Measurements from ENCODE around the gene NR1D2. TPM values are rescaled to one million over a fixed set of nuclear protein-coding genes. Genes with fewer than 3 reads are reported as not detected.
A peak's percentile ranks its signal among the peaks of the same experiment; 100 is the strongest.

The NR1D2 gene
- total and polyA plus RNA-seq, 2 experiments from 2014 or later = 6.6 to 20.7 TPM

DNA sequence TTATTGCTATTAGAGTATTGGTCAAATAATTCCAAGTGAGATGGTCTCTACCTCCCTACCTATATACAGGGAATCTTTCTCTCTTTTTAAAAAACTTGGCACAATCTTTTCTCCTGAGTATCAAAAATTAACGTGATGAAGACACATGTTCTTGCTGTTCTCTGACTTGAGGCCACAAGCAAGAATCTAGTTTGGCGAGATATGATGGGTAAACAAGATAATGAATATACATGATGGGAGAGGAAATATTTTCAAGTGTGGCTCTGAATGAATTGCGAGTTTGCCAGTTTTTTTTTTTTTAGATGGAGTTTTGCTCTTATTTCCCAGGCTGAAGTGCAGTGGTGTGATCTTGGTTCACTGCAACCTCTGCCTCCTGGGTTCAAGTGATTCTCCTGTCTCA is 11.6 kb downstream of the NR1D2 start:
- Histone ChIP-seq H4K20me1 (replicated peaks; ENCODE audit: insufficient read depth) (peaks cover 21% of the 10 kb centered on the region), H3K27me3 (ENCODE audit: insufficient read depth) (no peaks in the 10 kb centered on the region), H3K27ac (ENCODE audit: low read depth) (0 out of 2 replicates have a peak overlapping the region, but pooled peaks have one; percentile 19), H3K4me3 (no peak overlapping the region), H3F3A (replicated peaks; ENCODE audit: low read depth) (0 out of 2 replicates have a peak, but pooled peaks cover 5% of the 10 kb centered on the region), H3K4me2 (no peak overlapping the region), H3K4me1 (ENCODE audit: insufficient read depth) (no peaks in the 10 kb centered on the region), H2AFZ (no peak overlapping the region), H3K36me3 (ENCODE audit: insufficient read depth) (peaks cover 3% of the 10 kb centered on the region), H3K79me2 (replicated peaks; ENCODE audit: insufficient read depth) (peaks cover 61% of the 10 kb centered on the region), H3K9me2 (ENCODE audit: insufficient read depth) (no peaks in the 10 kb centered on the region)
- H3K9me3 Mint-ChIP-seq = no peaks in the 10 kb centered on the region
- no peak overlapping the region for H3K4me3 Mint-ChIP-seq
- DNase-seq (ENCODE audit: low spot score) = no peak
- peaks cover 3% of the 10 kb centered on the region; the same call in 2 of the 3 replicates for H3K4me1 Mint-ChIP-seq
- TF ChIP-seq ZNF331 (CRISPR knock-in tag; IDR thresholded peaks at IDR 0.05; ENCODE audit: low read depth) (no peak), ZNF462 (CRISPR knock-in tag; IDR thresholded peaks at IDR 0.05) (no peak), CREB1 (CRISPR knock-in tag; IDR thresholded peaks at IDR 0.05; ENCODE audit: low read depth) (no peak), CTCF (conservative IDR thresholded peaks at IDR 0.05; ENCODE audit: low read depth in 2 of 2) (no peak)
- TF ChIP-seq, protein P1, sequence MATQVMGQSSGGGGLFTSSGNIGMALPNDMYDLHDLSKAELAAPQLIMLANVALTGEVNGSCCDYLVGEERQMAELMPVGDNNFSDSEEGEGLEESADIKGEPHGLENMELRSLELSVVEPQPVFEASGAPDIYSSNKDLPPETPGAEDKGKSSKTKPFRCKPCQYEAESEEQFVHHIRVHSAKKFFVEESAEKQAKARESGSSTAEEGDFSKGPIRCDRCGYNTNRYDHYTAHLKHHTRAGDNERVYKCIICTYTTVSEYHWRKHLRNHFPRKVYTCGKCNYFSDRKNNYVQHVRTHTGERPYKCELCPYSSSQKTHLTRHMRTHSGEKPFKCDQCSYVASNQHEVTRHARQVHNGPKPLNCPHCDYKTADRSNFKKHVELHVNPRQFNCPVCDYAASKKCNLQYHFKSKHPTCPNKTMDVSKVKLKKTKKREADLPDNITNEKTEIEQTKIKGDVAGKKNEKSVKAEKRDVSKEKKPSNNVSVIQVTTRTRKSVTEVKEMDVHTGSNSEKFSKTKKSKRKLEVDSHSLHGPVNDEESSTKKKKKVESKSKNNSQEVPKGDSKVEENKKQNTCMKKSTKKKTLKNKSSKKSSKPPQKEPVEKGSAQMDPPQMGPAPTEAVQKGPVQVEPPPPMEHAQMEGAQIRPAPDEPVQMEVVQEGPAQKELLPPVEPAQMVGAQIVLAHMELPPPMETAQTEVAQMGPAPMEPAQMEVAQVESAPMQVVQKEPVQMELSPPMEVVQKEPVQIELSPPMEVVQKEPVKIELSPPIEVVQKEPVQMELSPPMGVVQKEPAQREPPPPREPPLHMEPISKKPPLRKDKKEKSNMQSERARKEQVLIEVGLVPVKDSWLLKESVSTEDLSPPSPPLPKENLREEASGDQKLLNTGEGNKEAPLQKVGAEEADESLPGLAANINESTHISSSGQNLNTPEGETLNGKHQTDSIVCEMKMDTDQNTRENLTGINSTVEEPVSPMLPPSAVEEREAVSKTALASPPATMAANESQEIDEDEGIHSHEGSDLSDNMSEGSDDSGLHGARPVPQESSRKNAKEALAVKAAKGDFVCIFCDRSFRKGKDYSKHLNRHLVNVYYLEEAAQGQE (IDR thresholded peaks at IDR 0.05; ENCODE audit: unreplicated experiment) = no peak
- ATAC-seq = no peak
- peaks cover 46% of the 10 kb centered on the region for H3K36me3 Mint-ChIP-seq (ENCODE audit: low read depth)
- no peaks in the 10 kb centered on the region for H3K27me3 Mint-ChIP-seq (ENCODE audit: insufficient read depth, low read depth, poor library complexity)
- H3K27ac Mint-ChIP-seq = no peak overlapping the region
